CD4-positive, alpha-beta T cell treated with Interferon alpha-2 for 1 hour (primary cell): ENCODE measurements around the gene HS3ST3B1.

Experiments
- DNase-seq, 2 donors: peaks; one replicate each; pipeline ENCODE4 v3.0.0-alpha.2; 2020 to 2022

Gene HS3ST3B1

GRCh38 chr17:14359163-14360020, 58.5 kb downstream of the HS3ST3B1 start:
- DNase-seq: peak; percentile 42 to 71

- DNase-seq: no peak
Measured at GRCh38 chr17:14360856-14361255, 60.0 kb downstream of the HS3ST3B1 start.

- DNase-seq: no peak
Measured at GRCh38 chr17:14361470-14361869, 60.6 kb downstream of the HS3ST3B1 start.

GRCh38 chr17:14361945-14362508, 61.1 kb downstream of the HS3ST3B1 start:
- DNase-seq: no peak

GRCh38 chr17:14366199-14366598, 65.3 kb downstream of the HS3ST3B1 start:
- no peak for DNase-seq

- DNase-seq: no peak
Measured at GRCh38 chr17:14372461-14372860, 71.6 kb downstream of the HS3ST3B1 start.

- no peak for DNase-seq
Measured at GRCh38 chr17:14372905-14373613, 72.2 kb downstream of the HS3ST3B1 start.

GRCh38 chr17:14373614-14374259, 72.9 kb downstream of the HS3ST3B1 start:
- DNase-seq: no peak

GRCh38 chr17:14374268-14374667, 73.4 kb downstream of the HS3ST3B1 start:
- DNase-seq: no peak

GRCh38 chr17:14376666-14377065, 75.8 kb downstream of the HS3ST3B1 start:
- no peak for DNase-seq

- no peak for DNase-seq
Measured at GRCh38 chr17:14381606-14382005, 80.7 kb downstream of the HS3ST3B1 start.

GRCh38 chr17:14387036-14387435, 86.2 kb downstream of the HS3ST3B1 start:
- no peak for DNase-seq

- DNase-seq: no peak
Measured at GRCh38 chr17:14389681-14390080, 88.8 kb downstream of the HS3ST3B1 start.

GRCh38 chr17:14393723-14394122, 92.8 kb downstream of the HS3ST3B1 start:
- DNase-seq: no peak

- DNase-seq: no peak
Measured at GRCh38 chr17:14395255-14395654, 94.4 kb downstream of the HS3ST3B1 start.

GRCh38 chr17:14396547-14396946, 95.7 kb downstream of the HS3ST3B1 start:
- no peak for DNase-seq

- no peak for DNase-seq
Measured at GRCh38 chr17:14398766-14399165, 97.9 kb downstream of the HS3ST3B1 start.
